Right lobe of liver (tissue), 6 donors: ENCODE data around the gene RPL29. TPM values are rescaled to one million over a fixed set of nuclear protein-coding genes. Genes with fewer than 3 reads are reported as not detected.
"Not testable (repeated sequence)": the region's sequence is repeated elsewhere in the genome, so short reads cannot be mapped to it uniquely, and the experiment has no call there.

ENCODE experiments used
- ATAC-seq, 4 donors: fragments of 200-7000 bp; cut with Tn5 transposase; one replicate each; pipeline ENCODE4 v1.9.1; 2020; ENCODE audit warnings: mild to moderate bottlenecking in 4 of 4, moderate library complexity in 4 of 4
- DNase-seq, 3 donors: peaks; one replicate each; pipeline ENCODE4 v3.0.0-alpha.2; 2020
- H3K27ac ChIP-seq, 3 donors: fragments of 200-600 bp; one replicate each; pipeline ENCODE4 v1.8.0; 2022
- H3K27me3 ChIP-seq, 2 donors: fragments of 200-600 bp; one replicate each; pipeline ENCODE4 v1.8.0; 2022
- H3K36me3 ChIP-seq, 4 donors: fragments of 200-600 bp; sonication (generic) in 1 of 4; one replicate each; pipeline versions ENCODE4 v1.5.1 to v1.8.0; 2017 to 2022; ENCODE audit warnings: control low read depth in 1 of 4
- H3K4me1 ChIP-seq, 4 donors: fragments of 200-600 bp; sonication (generic) in 1 of 4; one replicate each; pipeline versions ENCODE4 v1.5.1 to v1.8.0; 2017 to 2022; ENCODE audit warnings: control low read depth in 1 of 4
- H3K4me3 ChIP-seq, 3 donors: fragments of 200-600 bp; one replicate each; pipeline ENCODE4 v1.8.0; 2022
- H3K9me3 ChIP-seq, 4 donors: fragments of 200-600 bp; sonication (generic) in 1 of 4; one replicate each; pipeline versions ENCODE4 v1.5.1 to v1.8.0; 2017 to 2022; ENCODE audit warnings: control low read depth in 1 of 4
- POLR2A ChIP-seq: fragments of 450-650 bp; IDR thresholded peaks from one replicate; pipeline ENCODE4 v1.6.1; 2017; ENCODE audit warnings: antibody characterized with exemption, mild to moderate bottlenecking
- WGBS: methylation state at CpG from one replicate; pipeline ENCODE4 v1.1.6; 2018; ENCODE audit warnings: low coverage, low lambda C conversion rate; ENCODE audit not compliant: insufficient coverage; ENCODE audit errors: missing lambda C conversion rate; 5-methylcytosine and 5-hydroxymethylcytosine counted together
- intact Hi-C, 2 donors: fragments of 100-400 bp; cut with DNase I; formaldehyde crosslinking; loops; one replicate each; pipeline versions ENCODE4 v1.11.2 to v1.14.1; 2022
- total RNA-seq, 6 experiments: library from RNA; depleted of rRNA in 2 of 6; stranded (reverse); fragments of >200 nt in 2 of 6; fragmentation: NEBNext Ultra II Directional in 3 of 6; extraction: Animal tissue kit (Norgen Biotek cat#: 25700) in 3 of 6; gene quantifications; one replicate each; pipeline versions ENCODE4 v1.1.0 to v1.2.4, GENCODE V29; 2016 to 2023
- TF ChIP-seq, protein P1 (sequence below), 4 donors: fragments of 200-600 bp in 3 of 4; fragments of 450-650 bp in 1 of 4; IDR thresholded peaks; one replicate each; pipeline versions ENCODE4 v1.5.1 to v1.8.0; 2016 to 2022; ENCODE audit warnings: antibody characterized with exemption in 4 of 4, mild to moderate bottlenecking in 2 of 4
- donor health status: DM: no; HTN: yes; CAD: no.
- donor health status: DM: no; HTN: no; CAD: no.
- donor health status: DM: no; HTN: no; CAD: no.
- donor health status: DM: no; HTN: yes; CAD: no.
- donor health status: DM: no; HTN: yes; CAD: no.

Gene RPL29
- total RNA-seq, 6 experiments from 2014 or later: 396 to 971 (median 447) TPM

DNA sequence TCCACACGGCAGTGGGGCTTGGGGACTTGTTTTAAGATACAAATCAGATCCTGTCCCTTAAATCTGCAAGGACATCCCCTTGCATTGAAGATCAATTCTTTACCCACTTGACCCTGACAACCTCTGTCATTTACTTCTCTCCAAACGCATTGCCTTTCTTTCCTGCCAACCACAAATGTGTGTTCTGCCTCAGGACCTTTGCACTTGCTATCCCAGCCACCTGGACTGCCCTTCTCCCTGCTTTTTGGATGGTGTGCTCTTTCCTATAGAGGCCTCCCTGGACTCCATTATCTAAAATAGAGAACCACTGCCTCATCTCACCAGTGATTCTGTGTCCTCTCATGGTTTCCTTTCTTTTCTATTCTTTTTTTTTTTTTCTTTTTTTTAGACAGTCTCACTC, 1.5 kb upstream of the RPL29 start:
- ATAC-seq (no peak), DNase-seq (no peak)
- Histone ChIP-seq H3K4me1 (peaks cover 0 to 12% (median 4%) of the 10 kb centered on the region in 4 donors), H3K9me3 (no peaks in the 10 kb centered on the region), H3K27me3 (no peaks in the 10 kb centered on the region), H3K27ac (no peak overlapping the region), H3K36me3 (peaks cover 0 to 19% (median 8%) of the 10 kb centered on the region in 4 donors), H3K4me3 (no peak overlapping the region)
- TF ChIP-seq, protein P1, sequence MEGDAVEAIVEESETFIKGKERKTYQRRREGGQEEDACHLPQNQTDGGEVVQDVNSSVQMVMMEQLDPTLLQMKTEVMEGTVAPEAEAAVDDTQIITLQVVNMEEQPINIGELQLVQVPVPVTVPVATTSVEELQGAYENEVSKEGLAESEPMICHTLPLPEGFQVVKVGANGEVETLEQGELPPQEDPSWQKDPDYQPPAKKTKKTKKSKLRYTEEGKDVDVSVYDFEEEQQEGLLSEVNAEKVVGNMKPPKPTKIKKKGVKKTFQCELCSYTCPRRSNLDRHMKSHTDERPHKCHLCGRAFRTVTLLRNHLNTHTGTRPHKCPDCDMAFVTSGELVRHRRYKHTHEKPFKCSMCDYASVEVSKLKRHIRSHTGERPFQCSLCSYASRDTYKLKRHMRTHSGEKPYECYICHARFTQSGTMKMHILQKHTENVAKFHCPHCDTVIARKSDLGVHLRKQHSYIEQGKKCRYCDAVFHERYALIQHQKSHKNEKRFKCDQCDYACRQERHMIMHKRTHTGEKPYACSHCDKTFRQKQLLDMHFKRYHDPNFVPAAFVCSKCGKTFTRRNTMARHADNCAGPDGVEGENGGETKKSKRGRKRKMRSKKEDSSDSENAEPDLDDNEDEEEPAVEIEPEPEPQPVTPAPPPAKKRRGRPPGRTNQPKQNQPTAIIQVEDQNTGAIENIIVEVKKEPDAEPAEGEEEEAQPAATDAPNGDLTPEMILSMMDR (IDR thresholded peaks at IDR 0.05): no peak
- no peak for TF ChIP-seq POLR2A
- intact Hi-C loops: no loop called here
- WGBS: 40% methylated on average over 2 of the region's 2 CpGs

DNA sequence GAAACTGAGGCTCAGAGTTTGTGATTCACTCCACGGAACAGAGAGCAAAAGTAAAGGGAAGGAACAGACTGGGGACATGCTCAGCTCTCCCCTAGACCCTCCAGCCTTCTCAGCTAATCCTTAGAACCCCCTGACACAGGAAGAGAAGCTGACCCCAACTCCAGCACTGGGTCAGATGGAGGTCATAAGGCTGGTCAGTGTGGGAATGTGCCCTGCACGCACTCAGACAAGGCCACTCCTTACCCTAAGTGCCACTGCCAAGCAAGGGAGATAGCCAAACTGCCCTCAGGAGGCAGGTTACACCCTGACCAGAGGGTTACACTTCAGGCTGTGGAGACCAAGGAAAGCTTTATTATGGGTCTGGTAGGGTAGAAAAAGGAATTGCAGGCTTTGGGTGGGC, 1.2 kb downstream of the RPL29 start:
- H3K4me3 ChIP-seq: peak overlapping the region; percentile 63 to 93 (median 89)
- no peaks in the 10 kb centered on the region for H3K9me3 ChIP-seq
- no peak for TF ChIP-seq POLR2A
- TF ChIP-seq, protein P1 (IDR thresholded peaks at IDR 0.05): no peak
- intact Hi-C loops: no loop called here
- peak overlapping the region in 2 of 3 donors; percentile 67 to 88 for H3K27ac ChIP-seq
- ATAC-seq: no peak
- H3K4me1 ChIP-seq: peaks cover 0 to 12% (median 4%) of the 10 kb centered on the region in 4 donors
- H3K36me3 ChIP-seq: peaks cover 0 to 19% (median 8%) of the 10 kb centered on the region in 4 donors
- H3K27me3 ChIP-seq: no peaks in the 10 kb centered on the region
- DNase-seq: no peak
- 59% methylated on average over 2 of the region's 2 CpGs for WGBS

DNA sequence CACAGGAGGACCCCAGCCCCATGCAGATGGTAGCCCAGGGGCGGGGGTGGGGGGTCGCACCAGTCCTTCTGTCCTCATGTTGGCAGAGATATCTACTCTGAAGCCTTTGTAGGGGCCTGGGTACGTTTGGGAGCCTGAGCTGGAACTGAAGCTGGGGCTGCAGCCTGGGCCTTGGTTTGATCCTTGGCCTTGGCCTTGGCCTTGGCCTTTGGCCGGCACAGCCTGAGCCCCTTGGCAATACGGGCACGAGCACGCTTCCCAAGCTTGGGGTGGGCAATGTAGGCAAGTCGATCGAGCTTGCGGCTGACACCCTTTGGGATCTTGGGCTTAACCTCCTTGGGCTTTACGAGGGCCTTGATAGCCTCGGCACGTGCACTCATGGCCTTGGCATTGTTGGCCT, 2.0 kb downstream of the RPL29 start:
- 100% methylated on average over 2 of the region's 13 CpGs for WGBS
- Histone ChIP-seq H3K36me3 (peaks cover 0 to 19% (median 8%) of the 10 kb centered on the region in 4 donors), H3K4me1 (peaks cover 0 to 12% (median 4%) of the 10 kb centered on the region in 4 donors)
- DNase-seq, H3K9me3 ChIP-seq, H3K27me3 ChIP-seq, H3K4me3 ChIP-seq, intact Hi-C loops, ATAC-seq, H3K27ac ChIP-seq: not testable (repeated sequence)

DNA sequence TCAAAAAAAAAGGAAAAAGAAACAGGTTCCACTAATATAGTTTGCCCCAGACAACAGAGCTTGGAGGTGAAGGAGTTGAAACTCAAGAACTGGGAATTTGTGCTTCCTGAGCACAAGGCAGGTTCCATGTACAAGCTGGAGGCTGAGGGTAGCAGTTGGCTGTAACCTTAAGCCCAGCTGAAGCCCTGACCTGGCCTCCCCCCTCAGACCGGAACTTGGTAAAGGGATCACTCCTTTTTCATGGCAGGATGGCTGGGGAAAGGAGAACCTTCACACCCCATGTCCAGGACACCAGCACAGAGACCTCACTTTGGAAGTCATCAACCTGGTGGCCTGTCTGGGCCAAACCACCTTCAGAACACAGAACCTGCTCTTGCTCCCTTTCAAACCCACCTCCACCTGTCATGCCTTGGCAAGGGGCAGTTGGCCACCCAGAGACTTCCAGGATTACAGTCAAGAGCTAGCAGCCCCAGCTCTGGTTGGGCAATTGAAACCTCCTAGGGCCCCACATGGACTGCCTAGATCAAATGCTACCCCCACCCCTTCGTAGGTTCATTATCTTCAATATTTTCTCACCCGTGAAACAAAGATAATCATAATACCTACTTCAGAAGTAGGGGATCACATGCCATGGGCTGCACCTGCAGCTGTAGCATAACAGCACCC, 3.5 kb downstream of the RPL29 start:
- H3K4me1 ChIP-seq: peaks cover 0 to 12% (median 4%) of the 10 kb centered on the region in 4 donors
- peaks cover 0 to 23% (median 8%) of the 10 kb centered on the region in 4 donors for H3K36me3 ChIP-seq
- H3K9me3 ChIP-seq: no peaks in the 10 kb centered on the region
- intact Hi-C loops: no loop called here
- no peak for ATAC-seq
- H3K27ac ChIP-seq: no peak overlapping the region
- TF ChIP-seq POLR2A: no peak
- TF ChIP-seq, protein P1 (IDR thresholded peaks at IDR 0.05): no peak
- H3K4me3 ChIP-seq: no peak overlapping the region
- DNase-seq: peak in 1 of 3 donors; percentile 33
- 81% methylated on average over 2 of the region's 3 CpGs for WGBS
- no peaks in the 10 kb centered on the region for H3K27me3 ChIP-seq

DNA sequence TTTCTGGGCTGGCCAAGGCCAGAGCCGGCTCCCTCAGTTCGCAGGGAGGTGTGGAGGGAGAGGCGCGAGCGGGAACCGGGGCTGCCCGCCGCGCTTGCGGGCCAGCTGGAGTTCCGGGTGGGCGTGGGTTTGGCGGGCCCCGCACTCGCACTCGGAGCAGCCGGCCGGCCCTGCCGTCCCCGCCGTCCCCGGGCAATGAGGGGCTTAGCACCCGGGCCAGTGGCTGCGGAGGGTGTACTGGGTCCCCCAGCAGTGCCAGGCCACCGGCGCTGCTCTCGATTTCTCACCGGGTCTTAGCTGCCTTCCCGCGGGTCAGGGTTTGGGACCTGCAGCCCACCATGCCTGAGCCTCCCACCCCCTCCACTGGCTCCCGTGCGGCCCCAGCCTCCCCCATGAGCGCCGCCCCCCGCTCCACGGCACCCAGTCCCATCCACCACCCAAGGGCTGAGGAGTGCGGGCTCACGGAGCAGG, 5.2 kb downstream of the RPL29 start:
- intact Hi-C loops, H3K27ac ChIP-seq, H3K27me3 ChIP-seq, H3K4me3 ChIP-seq, DNase-seq, ATAC-seq, H3K9me3 ChIP-seq: not testable (repeated sequence)
- WGBS: no CpG with 5 or more reads among the region's 38 CpGs
- Histone ChIP-seq H3K4me1 (peaks cover 0 to 13% (median 6%) of the 10 kb centered on the region in 4 donors), H3K36me3 (peaks cover 0 to 23% (median 8%) of the 10 kb centered on the region in 4 donors)
